Stimulated activated effector memory CD8-positive, alpha-beta T cell treated with anti-CD3 and anti-CD28 coated beads, Interleukin-12 subunit alpha, Interleukin-12 subunit beta, amount 100 ng/mL, for 72 hours (primary cell): Measurements from ENCODE around the gene ENPP3.

Experiments
- ATAC-seq: fragments of 150-1000 bp; cut with Tn5 transposase; 2 replicates; pipeline ENCODE4 v1.10.0; 2021
- DNase-seq, 2 donors: peaks; one replicate each; pipeline ENCODE4 v3.0.0; 2021 to 2022; ENCODE audit warnings: low spot score in 2 of 2
- H3K27ac Mint-ChIP-seq: one replicate; pipeline ENCODE4 v1.8.0; 2022; ENCODE audit warnings: mild to moderate bottlenecking, mixed read lengths
- H3K36me3 Mint-ChIP-seq: one replicate; pipeline ENCODE4 v1.8.0; 2022; ENCODE audit warnings: mild to moderate bottlenecking, mixed read lengths
- H3K4me1 Mint-ChIP-seq: one replicate; pipeline ENCODE4 v1.8.0; 2022; ENCODE audit warnings: mixed read lengths
- H3K4me3 Mint-ChIP-seq: one replicate; pipeline ENCODE4 v1.8.0; 2022; ENCODE audit warnings: mild to moderate bottlenecking, mixed read lengths
- H3K9me3 Mint-ChIP-seq: one replicate; pipeline ENCODE4 v1.8.0; 2022; ENCODE audit warnings: mixed read lengths

Gene ENPP3

GRCh38 chr6:131635384-131636340 lies 1.4 kb upstream of the ENPP3 start:
- no peaks in the 10 kb centered on the region for H3K36me3 Mint-ChIP-seq
- H3K4me1 Mint-ChIP-seq = peaks cover 8% of the 10 kb centered on the region
- no peak for DNase-seq

GRCh38 chr6:131638013-131638412 lies 911 bp downstream of the ENPP3 start:
- DNase-seq = no peak
- no peak overlapping the region for H3K4me3 Mint-ChIP-seq
- peak overlapping the region; percentile 0 for H3K27ac Mint-ChIP-seq
- peaks cover 8% of the 10 kb centered on the region for H3K4me1 Mint-ChIP-seq
- H3K9me3 Mint-ChIP-seq = no peaks in the 10 kb centered on the region
- H3K36me3 Mint-ChIP-seq = no peaks in the 10 kb centered on the region
- ATAC-seq = no peak

More at GRCh38 chr6:131635384-131636340, 1.4 kb upstream of the ENPP3 start:
- H3K9me3 Mint-ChIP-seq = no peaks in the 10 kb centered on the region
- ATAC-seq = no peak
- no peak overlapping the region for H3K27ac Mint-ChIP-seq
- no peak overlapping the region for H3K4me3 Mint-ChIP-seq

- no peaks in the 10 kb centered on the region for H3K36me3 Mint-ChIP-seq
- DNase-seq (no peak), ATAC-seq (peak; percentile 98)
- H3K27ac Mint-ChIP-seq = no peak overlapping the region
- no peaks in the 10 kb centered on the region for H3K9me3 Mint-ChIP-seq
- H3K4me3 Mint-ChIP-seq = no peak overlapping the region
- H3K4me1 Mint-ChIP-seq = peaks cover 8% of the 10 kb centered on the region
Observed at GRCh38 chr6:131640100-131640499, 3.0 kb downstream of the ENPP3 start.

- Mint-ChIP-seq H3K4me3 (no peak overlapping the region), H3K36me3 (no peaks in the 10 kb centered on the region), H3K4me1 (peaks cover 8% of the 10 kb centered on the region), H3K27ac (no peak overlapping the region), H3K9me3 (no peaks in the 10 kb centered on the region)
- DNase-seq (no peak), ATAC-seq (no peak)
Observed at GRCh38 chr6:131640576-131640975, 3.5 kb downstream of the ENPP3 start.

- no peak overlapping the region for H3K4me3 Mint-ChIP-seq
- ATAC-seq (no peak), DNase-seq (no peak)
- no peaks in the 10 kb centered on the region for H3K9me3 Mint-ChIP-seq
- H3K27ac Mint-ChIP-seq = no peak overlapping the region
- no peaks in the 10 kb centered on the region for H3K36me3 Mint-ChIP-seq
- peaks cover 8% of the 10 kb centered on the region for H3K4me1 Mint-ChIP-seq
Observed at GRCh38 chr6:131641554-131641953, 4.5 kb downstream of the ENPP3 start.

GRCh38 chr6:131642565-131642964 lies 5.5 kb downstream of the ENPP3 start:
- no peak overlapping the region for H3K27ac Mint-ChIP-seq

GRCh38 chr6:131642987-131643611 lies 6.0 kb downstream of the ENPP3 start:
- no peaks in the 10 kb centered on the region for H3K36me3 Mint-ChIP-seq
- no peak overlapping the region for H3K4me3 Mint-ChIP-seq
- ATAC-seq (no peak), DNase-seq (no peak)
- no peaks in the 10 kb centered on the region for H3K9me3 Mint-ChIP-seq
- no peak overlapping the region for H3K27ac Mint-ChIP-seq
- H3K4me1 Mint-ChIP-seq = peaks cover 3% of the 10 kb centered on the region

More at GRCh38 chr6:131642565-131642964, 5.5 kb downstream of the ENPP3 start:
- Mint-ChIP-seq H3K4me1 (peaks cover 8% of the 10 kb centered on the region), H3K4me3 (no peak overlapping the region), H3K9me3 (no peaks in the 10 kb centered on the region), H3K36me3 (no peaks in the 10 kb centered on the region)
- no peak for DNase-seq
- no peak for ATAC-seq

GRCh38 chr6:131643855-131644460 lies 6.9 kb downstream of the ENPP3 start:
- Mint-ChIP-seq H3K27ac (no peak overlapping the region), H3K9me3 (no peaks in the 10 kb centered on the region), H3K4me3 (no peak overlapping the region), H3K4me1 (no peaks in the 10 kb centered on the region), H3K36me3 (no peaks in the 10 kb centered on the region)
- no peak for DNase-seq
- ATAC-seq = no peak

- ATAC-seq (no peak), DNase-seq (no peak)
- Mint-ChIP-seq H3K27ac (no peak overlapping the region), H3K4me1 (no peaks in the 10 kb centered on the region), H3K4me3 (no peak overlapping the region), H3K9me3 (no peaks in the 10 kb centered on the region), H3K36me3 (no peaks in the 10 kb centered on the region)
Observed at GRCh38 chr6:131644921-131645320, 7.8 kb downstream of the ENPP3 start.

- DNase-seq = no peak
- H3K4me1 Mint-ChIP-seq = no peaks in the 10 kb centered on the region
- H3K9me3 Mint-ChIP-seq = no peaks in the 10 kb centered on the region
- H3K4me3 Mint-ChIP-seq = no peak overlapping the region
- no peak overlapping the region for H3K27ac Mint-ChIP-seq
- H3K36me3 Mint-ChIP-seq = no peaks in the 10 kb centered on the region
- ATAC-seq = no peak
Observed at GRCh38 chr6:131645846-131646245, 8.7 kb downstream of the ENPP3 start.

- no peak for ATAC-seq
- H3K27ac Mint-ChIP-seq = no peak overlapping the region
- H3K36me3 Mint-ChIP-seq = no peaks in the 10 kb centered on the region
- DNase-seq = no peak
- no peak overlapping the region for H3K4me3 Mint-ChIP-seq
- no peaks in the 10 kb centered on the region for H3K9me3 Mint-ChIP-seq
- no peaks in the 10 kb centered on the region for H3K4me1 Mint-ChIP-seq
Observed at GRCh38 chr6:131646249-131646670, 9.2 kb downstream of the ENPP3 start.

GRCh38 chr6:131651782-131652181 lies 14.7 kb downstream of the ENPP3 start:
- Mint-ChIP-seq H3K27ac (no peak overlapping the region), H3K36me3 (no peaks in the 10 kb centered on the region), H3K4me1 (no peaks in the 10 kb centered on the region), H3K9me3 (no peaks in the 10 kb centered on the region), H3K4me3 (no peak overlapping the region)
- ATAC-seq (no peak), DNase-seq (no peak)

- no peaks in the 10 kb centered on the region for H3K36me3 Mint-ChIP-seq
- H3K4me3 Mint-ChIP-seq = no peak overlapping the region
- no peak for ATAC-seq
- H3K4me1 Mint-ChIP-seq = no peaks in the 10 kb centered on the region
- no peak for DNase-seq
- no peaks in the 10 kb centered on the region for H3K9me3 Mint-ChIP-seq
- no peak overlapping the region for H3K27ac Mint-ChIP-seq
Observed at GRCh38 chr6:131652472-131652871, 15.4 kb downstream of the ENPP3 start.

GRCh38 chr6:131654326-131654725 lies 17.2 kb downstream of the ENPP3 start:
- H3K4me3 Mint-ChIP-seq = no peak overlapping the region
- no peak overlapping the region for H3K27ac Mint-ChIP-seq
- H3K4me1 Mint-ChIP-seq = no peaks in the 10 kb centered on the region
- H3K36me3 Mint-ChIP-seq = no peaks in the 10 kb centered on the region
- ATAC-seq (no peak), DNase-seq (no peak)
- no peaks in the 10 kb centered on the region for H3K9me3 Mint-ChIP-seq

GRCh38 chr6:131655387-131655786 lies 18.3 kb downstream of the ENPP3 start:
- Mint-ChIP-seq H3K9me3 (no peaks in the 10 kb centered on the region), H3K27ac (no peak overlapping the region), H3K4me3 (no peak overlapping the region), H3K36me3 (no peaks in the 10 kb centered on the region), H3K4me1 (no peaks in the 10 kb centered on the region)
- no peak for ATAC-seq
- DNase-seq = no peak
